ENCODE results near the gene NCS1. TPM values are rescaled to one million over a fixed set of nuclear protein-coding genes. Genes with fewer than 3 reads are reported as not detected.

The NCS1 gene
- total and polyA plus RNA-seq, 2 of the 8 experiments (the other 6 are each of a cell fraction or from before 2014, with no cell fraction given): 34.7 to 47.6 TPM

DNA sequence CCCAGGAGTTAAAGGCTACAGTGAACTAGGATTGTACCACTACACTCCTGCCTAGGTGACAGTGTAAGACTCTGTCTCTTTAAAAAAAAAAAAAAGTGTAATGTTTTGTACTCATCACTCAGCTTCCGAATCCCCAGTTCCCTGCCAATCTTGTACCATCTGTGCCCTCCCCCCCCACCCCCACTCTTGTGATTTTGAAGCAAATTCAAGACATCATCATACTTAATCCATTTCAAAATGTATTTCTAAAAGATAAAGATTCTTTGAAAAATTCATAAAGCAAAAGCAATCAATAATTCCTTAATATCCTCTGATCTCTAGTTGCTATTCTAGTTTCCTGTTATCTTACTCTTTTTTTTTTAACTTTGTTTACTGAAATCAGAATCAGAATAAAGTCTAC, 58.4 kb downstream of the NCS1 start:
- Histone ChIP-seq H3K14ac (ENCODE audit: insufficient read length) (no peak overlapping the region), H2AK5ac (ENCODE audit: low read depth, low read length) (no peak overlapping the region), H2BK15ac (ENCODE audit: low read length) (no peak overlapping the region), H4K8ac (ENCODE audit: extremely low read depth, insufficient read depth, low read length) (no peak overlapping the region), H3K36me3 (ENCODE audit: control insufficient read depth in 2 of 4, insufficient read depth in 4 of 4, low read length in 3 of 4) (peaks cover 0 to 19% (median 7%) of the 10 kb centered on the region in 4 experiments; a peak in 5 of 8 replicates), H3K4me3 (ENCODE audit: extremely low read depth in 1 of 4, insufficient read depth in 2 of 4, low read depth in 3 of 4, low read length in 4 of 4) (no peak overlapping the region), H3K79me1 (ENCODE audit: low read depth, low read length) (no peaks in the 10 kb centered on the region), H3K4me1 (replicated peaks in 1 of 4; ENCODE audit: control insufficient read depth in 3 of 4, insufficient read depth in 4 of 4, low read length in 3 of 4) (no peaks in the 10 kb centered on the region; a peak in 1 of 7 replicates), H2BK5ac (ENCODE audit: low read depth, low read length) (no peak overlapping the region), H3K9ac (replicated peaks in 1 of 4; ENCODE audit: extremely low read depth in 1 of 4, low read depth in 3 of 4, low read length in 3 of 4) (no peak overlapping the region), H2AFZ (ENCODE audit: low read length) (no peak overlapping the region), H3K4me2 (ENCODE audit: insufficient read depth in 1 of 2, low read depth in 2 of 2, low read length in 2 of 2) (no peak overlapping the region), H3K27ac (ENCODE audit: low read depth, low read length) (no peak overlapping the region), H2BK12ac (ENCODE audit: low read depth, low read length) (no peak overlapping the region), H4K91ac (replicated peaks; ENCODE audit: insufficient read length, low read length) (no peak overlapping the region), H2BK20ac (ENCODE audit: low read length) (no peak overlapping the region), H4K20me1 (replicated peaks in 1 of 2; ENCODE audit: control insufficient read depth in 1 of 2, insufficient read depth in 2 of 2, low read length in 2 of 2) (no peaks in the 10 kb centered on the region), H3K9me3 (ENCODE audit: insufficient read depth in 2 of 2, low read depth in 1 of 2, low read length in 1 of 2) (peaks cover 4 to 7% of the 10 kb centered on the region in 2 experiments; a peak in 3 of 4 replicates), H3K56ac (replicated peaks; ENCODE audit: insufficient read length, low read depth, low read length) (no peak overlapping the region), H3K27me3 (replicated peaks in 1 of 4; ENCODE audit: control insufficient read depth in 3 of 4, extremely low read depth in 1 of 4, insufficient read depth in 3 of 4, low read length in 3 of 4) (no peaks in the 10 kb centered on the region), H3K23ac (ENCODE audit: insufficient read length) (no peak overlapping the region), H4K5ac (ENCODE audit: insufficient read length, low read depth, low read length) (no peak overlapping the region), H3K23me2 (ENCODE audit: low read depth, low read length) (0 out of 2 replicates have a peak, but pooled peaks cover 2% of the 10 kb centered on the region), H3K79me2 (ENCODE audit: control insufficient read depth in 1 of 2, insufficient read depth in 2 of 2, low read length in 2 of 2) (no peaks in the 10 kb centered on the region), H2BK120ac (replicated peaks; ENCODE audit: low read depth, low read length) (no peak overlapping the region), H3K18ac (ENCODE audit: extremely low read depth, low read length) (no peak overlapping the region), H3K4ac (replicated peaks; ENCODE audit: insufficient read length, low read depth, low read length) (no peak overlapping the region)
- CTCF ChIA-PET (ENCODE audit: partially characterized antibody): interaction anchor here (0.6 to 1.7 kb wide), 6 partner anchors 11 to 465 kb away, joined by 3 to 6 read pairs (median 3); no protein-coding TSS in a partner anchor
- DNase-seq (ENCODE audit: low read depth in 1 of 2, low spot score in 2 of 2) (no peak), FAIRE-seq (no peak)
- 77% methylated on average over 1 of the region's 1 CpG; no CpG with 5 or more reads in 1 of the 2 experiments for WGBS, 2 experiments (ENCODE audit: extremely low coverage in 1 of 2, insufficient coverage in 1 of 2, insufficient read length in 1 of 2, insufficient replicate concordance in 2 of 2, low coverage in 1 of 2, low lambda C conversion rate in 2 of 2, missing lambda C conversion rate in 1 of 2)
- POLR2A ChIA-PET (ENCODE audit: partially characterized antibody): no interaction called here
- TF ChIP-seq RFX5 (IDR thresholded peaks at IDR 0.05; ENCODE audit: borderline replicate concordance, low read depth, low read length) (no peak), TAF7 (optimal IDR thresholded peaks at IDR 0.05; ENCODE audit: borderline replicate concordance, low read depth, low read length) (no peak), GTF2F1 (IDR thresholded peaks at IDR 0.05; ENCODE audit: borderline replicate concordance, low read depth, low read length) (no peak), TAF1 (IDR thresholded peaks at IDR 0.05; ENCODE audit: low read depth, low read length) (no peak), CBX8 (IDR thresholded peaks at IDR 0.05; ENCODE audit: borderline replicate concordance, low read depth, low read length) (no peak), FOSL1 (IDR thresholded peaks at IDR 0.05; ENCODE audit: insufficient read depth, low read depth, low read length) (no peak), SRF (IDR thresholded peaks at IDR 0.05; ENCODE audit: low read depth, low read length) (no peak), RBBP5 (IDR thresholded peaks at IDR 0.05; ENCODE audit: borderline replicate concordance, low read depth, low read length) (no peak), CBX5 (IDR thresholded peaks at IDR 0.05; ENCODE audit: low read depth, low read length) (no peak), KDM4A (IDR thresholded peaks at IDR 0.05; ENCODE audit: low read depth, low read length, severe bottlenecking) (no peak)
- TF ChIP-seq, protein P1, sequence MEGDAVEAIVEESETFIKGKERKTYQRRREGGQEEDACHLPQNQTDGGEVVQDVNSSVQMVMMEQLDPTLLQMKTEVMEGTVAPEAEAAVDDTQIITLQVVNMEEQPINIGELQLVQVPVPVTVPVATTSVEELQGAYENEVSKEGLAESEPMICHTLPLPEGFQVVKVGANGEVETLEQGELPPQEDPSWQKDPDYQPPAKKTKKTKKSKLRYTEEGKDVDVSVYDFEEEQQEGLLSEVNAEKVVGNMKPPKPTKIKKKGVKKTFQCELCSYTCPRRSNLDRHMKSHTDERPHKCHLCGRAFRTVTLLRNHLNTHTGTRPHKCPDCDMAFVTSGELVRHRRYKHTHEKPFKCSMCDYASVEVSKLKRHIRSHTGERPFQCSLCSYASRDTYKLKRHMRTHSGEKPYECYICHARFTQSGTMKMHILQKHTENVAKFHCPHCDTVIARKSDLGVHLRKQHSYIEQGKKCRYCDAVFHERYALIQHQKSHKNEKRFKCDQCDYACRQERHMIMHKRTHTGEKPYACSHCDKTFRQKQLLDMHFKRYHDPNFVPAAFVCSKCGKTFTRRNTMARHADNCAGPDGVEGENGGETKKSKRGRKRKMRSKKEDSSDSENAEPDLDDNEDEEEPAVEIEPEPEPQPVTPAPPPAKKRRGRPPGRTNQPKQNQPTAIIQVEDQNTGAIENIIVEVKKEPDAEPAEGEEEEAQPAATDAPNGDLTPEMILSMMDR (IDR thresholded peaks at IDR 0.05; ENCODE audit: control extremely low read depth in 1 of 3, insufficient read depth in 1 of 3, low read depth in 1 of 3, low read length in 3 of 3): no peak

Data from H1 (cell line).